Amniotic stem cell (primary cell): ENCODE data around the gene SRP9.
"Not testable (repeated sequence)": the region's sequence is repeated elsewhere in the genome, so short reads cannot be mapped to it uniquely, and the experiment has no call there.

ENCODE experiments used
- DNase-seq: peaks from one replicate; lab custom pipeline; 2025; lab: John Stamatoyannopoulos, UW

The SRP9 gene

DNA sequence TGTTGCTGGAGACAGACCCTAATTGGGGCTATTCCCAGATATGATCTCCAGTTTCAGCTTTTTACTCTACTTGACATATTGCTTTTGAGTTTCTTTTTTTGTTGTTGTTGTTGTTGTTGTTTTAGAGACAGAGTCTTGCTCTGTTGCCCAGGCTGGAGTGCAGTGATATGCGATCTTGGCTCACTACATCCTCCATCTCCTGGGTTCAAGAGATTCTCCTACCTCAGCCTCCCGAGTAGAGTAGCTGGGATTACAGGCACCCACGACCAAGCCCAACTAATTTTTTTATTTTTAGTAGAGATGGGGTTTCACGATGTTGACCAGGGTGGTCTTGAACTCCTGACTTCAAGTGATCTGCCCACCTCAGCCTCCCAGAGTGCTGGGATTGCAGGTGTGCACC is 1.3 kb upstream of the SRP9 start:
- DNase-seq, result no peak

DNA sequence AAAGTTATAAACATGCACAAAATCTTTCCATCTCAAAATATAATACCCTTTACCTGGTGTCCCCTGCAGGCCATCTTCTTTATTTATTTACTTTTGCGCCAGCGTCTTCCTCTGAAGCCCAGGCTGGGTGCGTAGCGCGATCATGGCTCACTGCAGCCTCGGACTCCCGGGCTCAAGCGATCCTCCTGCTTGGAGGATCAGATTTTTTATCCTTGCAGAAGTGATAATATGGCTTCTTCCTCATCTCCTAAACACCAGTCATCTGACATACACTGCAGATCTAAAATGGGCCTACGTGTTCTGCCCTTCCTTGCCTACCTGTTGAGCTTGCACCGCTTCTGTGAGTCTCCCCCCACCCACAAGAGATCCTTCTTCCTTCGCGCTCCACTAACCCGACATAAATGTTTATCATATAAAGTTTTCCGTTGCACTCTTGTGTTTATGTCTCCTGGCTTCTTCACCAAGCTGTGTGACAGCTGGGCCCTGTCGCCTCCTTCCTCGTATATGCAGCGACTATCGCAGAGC is 506 bp upstream of the SRP9 start:
- no peak for DNase-seq

DNA sequence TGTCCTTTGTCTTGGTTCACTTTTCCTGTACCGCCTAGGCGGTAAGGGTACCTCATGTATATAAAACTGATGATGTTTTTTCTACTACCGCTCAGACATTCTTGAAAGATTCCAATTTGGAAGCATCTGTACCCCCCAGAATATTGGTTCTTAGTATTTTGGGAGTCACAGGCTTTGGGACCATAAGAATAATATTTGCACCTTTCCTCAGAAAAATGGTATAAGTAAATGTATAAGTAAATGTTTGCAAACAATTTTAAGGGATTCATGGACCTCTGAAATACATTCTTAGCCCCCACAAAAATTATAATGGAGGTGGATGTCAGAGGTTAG is 677 bp downstream of the SRP9 start:
- no peak for DNase-seq

DNA sequence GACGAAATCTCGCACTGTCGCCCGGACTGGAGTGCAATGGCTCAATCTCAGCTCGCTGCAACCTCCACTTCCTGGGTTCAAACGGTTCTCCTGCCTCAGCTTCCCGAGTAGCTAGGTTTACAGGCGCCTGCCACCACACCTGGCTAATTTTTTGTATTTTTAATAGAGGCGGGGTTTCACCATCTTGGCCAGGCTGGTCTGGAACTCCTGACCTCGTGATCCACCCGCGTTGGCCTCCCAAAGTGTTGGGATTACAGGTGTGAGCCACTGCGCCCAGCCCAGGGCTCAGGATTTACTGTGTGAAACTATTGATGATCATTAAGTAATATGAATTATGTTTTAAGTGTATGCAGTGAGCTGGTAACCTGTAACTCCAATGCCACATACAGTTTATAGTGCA is 1.5 kb downstream of the SRP9 start:
- DNase-seq, result not testable (repeated sequence)

DNA sequence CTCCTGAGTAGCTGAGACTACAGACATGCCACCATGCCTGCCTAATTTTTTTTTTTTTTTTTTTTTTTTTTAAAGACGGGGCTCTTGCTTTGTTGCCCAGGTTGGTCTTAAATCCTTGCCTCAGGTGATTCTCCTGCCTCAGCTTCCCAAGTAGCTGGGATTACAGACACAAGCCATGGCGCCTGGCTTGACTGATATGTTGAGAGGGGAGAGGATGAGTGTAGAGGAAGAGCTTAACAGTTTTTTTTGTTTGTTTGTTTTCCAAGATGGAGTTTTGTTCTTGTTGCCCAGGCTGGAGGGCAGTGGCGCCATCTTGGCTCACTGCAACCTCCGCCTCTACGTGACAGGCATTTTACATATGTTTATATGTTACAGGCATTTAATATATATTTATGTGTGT is 2.5 kb downstream of the SRP9 start:
- DNase-seq, result no peak

DNA sequence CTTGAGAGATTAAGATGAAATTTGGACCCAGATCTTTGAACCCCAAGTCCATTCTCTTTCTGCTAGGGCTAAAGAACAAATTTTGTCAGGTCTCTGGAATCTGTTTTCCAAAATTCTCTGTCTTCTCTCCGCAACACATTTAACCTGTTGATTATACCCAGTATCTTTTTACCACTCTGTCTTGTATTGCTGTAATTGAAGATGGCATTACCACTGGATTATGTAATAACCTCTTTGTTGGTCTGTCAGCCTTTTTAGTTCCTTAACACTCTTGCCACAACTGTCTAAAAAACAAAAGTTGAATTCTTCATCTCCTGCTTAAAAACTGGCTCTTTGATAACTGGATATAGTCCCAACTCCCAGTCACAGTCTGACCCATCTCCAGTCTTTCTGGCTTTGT is 3.0 kb downstream of the SRP9 start:
- DNase-seq, result no peak

DNA sequence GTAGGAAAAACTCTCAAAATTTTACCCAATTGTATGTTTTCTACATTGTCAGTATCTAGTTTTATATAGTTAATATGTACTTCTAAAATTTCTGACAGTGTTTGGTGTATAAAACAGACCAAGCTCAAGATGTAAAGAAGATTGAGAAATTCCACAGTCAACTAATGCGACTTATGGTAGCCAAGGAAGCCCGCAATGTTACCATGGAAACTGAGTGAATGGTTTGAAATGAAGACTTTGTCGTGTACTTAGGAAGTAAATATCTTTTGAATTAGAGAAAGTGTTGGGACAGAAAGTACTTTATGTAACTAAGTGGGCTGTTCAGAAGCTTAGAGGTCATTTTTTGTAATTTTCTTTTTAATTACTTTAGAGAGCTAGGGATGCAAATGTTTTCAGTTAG is 11.5 kb downstream of the SRP9 start:
- DNase-seq, result not testable (repeated sequence)

DNA sequence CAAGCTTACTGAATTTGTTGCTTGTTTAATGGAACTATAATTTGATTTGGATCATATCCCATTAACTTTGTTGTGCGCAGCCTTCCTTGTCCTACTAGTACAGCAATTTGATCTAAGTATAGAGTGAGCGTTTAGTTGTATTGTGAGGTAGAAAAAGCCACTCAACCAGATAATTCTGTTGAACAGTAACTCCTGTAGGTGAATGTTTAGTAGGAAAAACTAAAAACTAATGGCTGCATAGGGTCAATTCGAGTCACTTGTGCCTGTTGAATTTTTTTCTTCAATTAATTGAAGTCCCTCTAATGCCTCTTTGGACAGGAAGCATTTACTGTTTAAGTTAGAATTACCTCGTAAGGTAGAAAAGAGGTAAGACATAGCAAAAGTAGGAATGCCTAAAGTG is 17.3 kb downstream of the SRP9 start:
- DNase-seq, result no peak

DNA sequence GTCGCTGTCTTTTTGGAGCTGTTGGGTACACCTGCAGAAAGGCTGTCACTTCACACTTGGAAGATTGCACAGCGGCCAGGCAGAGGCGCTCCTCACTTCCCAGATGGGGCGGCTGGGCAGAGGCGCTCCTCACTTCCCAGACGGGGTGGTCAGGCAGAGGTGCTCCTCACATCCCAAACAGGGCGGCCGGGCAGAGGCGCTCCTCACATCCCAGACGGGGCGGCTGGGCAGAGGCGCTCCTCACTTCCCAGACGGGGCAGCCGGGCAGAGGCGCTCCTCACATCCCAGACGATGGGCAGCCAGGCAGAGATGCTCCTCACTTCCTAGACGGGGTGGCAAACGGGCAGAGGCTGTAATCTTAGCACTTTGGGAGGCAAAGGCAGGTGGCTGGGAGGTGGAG is 18.5 kb downstream of the SRP9 start:
- not testable (repeated sequence) for DNase-seq

DNA sequence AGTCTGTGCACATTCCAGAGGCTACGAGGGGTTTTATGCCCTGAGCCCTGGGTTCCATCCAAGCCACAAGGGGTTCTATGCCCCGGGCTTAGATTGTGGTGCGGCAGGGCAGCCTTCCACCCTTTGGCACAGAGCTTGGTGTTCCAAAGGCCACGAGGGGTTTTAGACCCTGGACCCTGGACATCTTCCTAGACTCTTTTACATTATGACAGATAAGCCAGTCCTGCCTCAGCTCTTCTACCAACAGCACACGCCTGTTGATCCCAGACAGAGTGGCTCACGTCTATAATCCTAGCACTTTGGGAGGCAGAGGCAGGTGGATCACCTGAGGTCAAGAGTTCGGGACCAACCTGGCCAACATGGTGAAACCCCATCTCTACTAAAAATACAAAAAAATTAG is 23.5 kb downstream of the SRP9 start:
- not testable (repeated sequence) for DNase-seq

DNA sequence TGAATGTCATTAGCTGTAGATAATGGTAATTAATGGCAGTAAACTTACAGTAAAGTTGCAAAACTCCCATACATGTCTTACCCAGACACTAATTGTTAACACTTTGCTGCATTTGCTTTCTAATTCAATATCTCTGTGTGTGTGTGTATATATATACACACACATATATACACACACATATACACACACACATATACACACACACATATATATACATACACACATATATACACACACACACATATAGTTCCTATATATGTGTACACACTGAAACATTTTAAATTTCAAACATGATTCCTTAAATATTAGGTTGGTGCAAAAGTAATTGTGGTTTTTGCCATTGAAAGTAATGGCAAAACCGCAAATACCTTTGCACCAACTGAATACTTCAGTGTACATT is 28.6 kb downstream of the SRP9 start:
- DNase-seq, result no peak

DNA sequence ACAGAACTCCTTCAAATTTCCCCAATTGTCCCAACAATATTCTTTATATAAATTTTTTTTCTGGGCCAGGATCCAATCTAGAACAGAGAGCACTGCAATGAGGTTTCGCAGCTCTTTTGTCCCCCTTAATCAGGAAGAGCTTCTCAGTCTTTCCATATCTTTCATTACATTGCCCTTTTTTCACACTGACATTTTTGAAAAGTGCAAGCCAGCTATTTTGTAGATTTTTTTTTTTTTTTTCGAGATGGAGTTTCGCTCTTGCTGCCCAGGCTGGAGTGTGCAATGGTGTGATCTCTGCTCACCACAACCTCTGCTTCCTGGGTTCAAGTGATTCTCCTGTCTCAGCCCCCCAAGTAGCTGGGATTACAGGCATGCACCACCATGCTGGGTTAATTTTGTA is 29.1 kb downstream of the SRP9 start:
- not testable (repeated sequence) for DNase-seq

DNA sequence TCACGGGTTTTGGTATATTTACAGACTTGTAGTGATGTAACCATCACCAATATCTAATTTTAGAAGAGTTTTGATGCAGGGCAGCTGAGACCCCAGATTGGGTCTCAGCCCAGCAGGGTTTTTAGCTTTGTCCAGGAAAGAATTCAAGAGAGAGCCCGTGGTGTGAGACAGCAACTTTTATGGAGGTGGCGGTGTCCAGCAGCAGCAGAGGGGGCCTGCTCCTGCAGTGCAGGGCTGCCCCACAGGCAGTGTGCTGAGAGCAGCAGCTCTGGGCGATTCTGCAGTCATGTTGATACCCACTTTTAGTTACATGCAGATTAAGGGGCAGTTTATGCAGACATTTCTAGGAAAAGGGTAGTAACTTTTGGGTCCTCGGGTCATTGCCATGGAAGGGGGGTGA is 30.5 kb downstream of the SRP9 start:
- no peak for DNase-seq

DNA sequence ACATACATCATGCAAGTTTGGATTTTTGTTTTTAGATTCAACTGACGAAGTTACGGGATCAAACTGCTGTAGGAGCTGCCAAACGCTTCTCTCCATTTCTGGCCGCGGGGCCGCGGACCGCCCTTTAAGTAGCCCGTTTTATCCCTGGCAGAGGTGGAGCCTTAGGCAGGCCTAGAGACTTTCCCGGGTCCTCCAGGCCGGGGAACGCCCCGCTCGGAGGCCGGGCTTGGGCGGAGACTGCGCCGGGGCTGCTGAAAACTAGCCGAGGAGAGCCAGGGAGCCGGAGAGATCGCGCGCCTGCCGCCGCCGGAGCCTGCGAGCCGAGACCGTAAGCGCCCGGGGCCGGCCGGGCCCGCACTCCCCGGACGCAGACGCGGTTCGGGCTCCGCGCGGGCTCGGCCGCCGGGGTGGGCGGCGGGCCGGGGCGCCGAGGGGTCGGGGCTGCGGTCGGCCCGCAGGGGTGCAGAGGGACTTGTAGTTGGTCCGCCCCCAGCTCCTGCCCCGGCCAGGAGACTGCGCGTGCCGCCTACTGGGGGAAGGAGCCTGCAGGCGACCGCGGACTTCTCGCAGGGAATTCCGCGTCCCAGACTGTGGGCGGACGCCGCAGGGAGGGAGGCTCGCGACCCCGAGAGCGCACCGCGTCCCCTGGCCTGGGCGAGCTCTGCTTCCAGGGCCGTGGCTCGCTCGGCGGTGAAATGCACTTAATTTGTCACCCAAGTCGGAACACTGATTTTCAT is 32.4 kb downstream of the SRP9 start, which contains the start of gene EPHX1:
TSS of gene EPHX1 (plus strand) at position 283 of the 737 bp plus-strand sequence. CDS start 18,606 bp downstream, outside the sequence.
- DNase-seq, result peak; percentile 81

DNA sequence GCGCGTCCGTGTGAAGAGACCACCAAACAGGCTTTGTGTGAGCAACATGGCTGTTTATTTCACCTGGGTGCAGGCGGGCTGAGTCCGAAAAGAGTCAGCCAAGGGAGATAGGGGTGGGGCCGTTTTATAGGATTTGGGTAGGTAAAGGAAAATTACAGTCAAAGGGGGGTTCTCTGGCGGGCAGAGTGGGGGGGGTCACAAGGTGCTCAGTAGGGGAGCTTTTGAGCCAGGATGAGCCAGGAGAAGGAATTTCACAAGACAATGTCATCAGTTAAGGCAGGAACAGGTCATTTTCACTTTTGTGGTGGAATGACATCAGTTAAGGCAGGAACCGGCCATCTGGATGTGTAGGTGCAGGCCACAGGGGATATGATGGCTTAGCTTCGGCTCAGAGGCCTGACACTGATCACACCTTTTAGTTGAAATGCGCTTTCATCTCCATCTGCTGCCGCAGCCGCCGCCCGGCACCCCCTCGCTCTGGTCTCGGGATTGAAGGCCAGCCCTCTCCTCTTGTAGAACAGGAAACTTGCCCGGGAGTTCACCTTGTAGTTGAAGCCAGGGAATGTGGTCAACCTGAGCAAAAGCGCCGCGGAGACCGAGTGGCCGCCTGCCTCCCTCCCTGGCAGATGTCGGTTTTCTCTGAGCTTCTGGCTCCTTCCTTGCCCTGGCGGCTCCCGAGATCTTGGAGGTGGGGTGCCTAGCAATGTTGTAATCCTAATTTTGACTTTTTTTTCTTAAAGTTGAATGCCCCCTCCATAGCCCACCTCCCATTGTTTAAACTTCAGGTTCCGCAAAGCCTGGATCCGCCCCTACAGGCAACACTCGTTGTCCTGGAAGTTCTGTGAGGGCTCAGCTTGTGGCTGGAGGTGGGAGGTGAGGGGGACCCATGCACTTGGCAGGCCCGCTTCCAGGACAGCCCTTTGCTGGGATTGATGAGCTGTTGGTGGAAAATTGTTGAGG is 33.2 kb downstream of the SRP9 start:
- DNase-seq, result not testable (repeated sequence)

DNA sequence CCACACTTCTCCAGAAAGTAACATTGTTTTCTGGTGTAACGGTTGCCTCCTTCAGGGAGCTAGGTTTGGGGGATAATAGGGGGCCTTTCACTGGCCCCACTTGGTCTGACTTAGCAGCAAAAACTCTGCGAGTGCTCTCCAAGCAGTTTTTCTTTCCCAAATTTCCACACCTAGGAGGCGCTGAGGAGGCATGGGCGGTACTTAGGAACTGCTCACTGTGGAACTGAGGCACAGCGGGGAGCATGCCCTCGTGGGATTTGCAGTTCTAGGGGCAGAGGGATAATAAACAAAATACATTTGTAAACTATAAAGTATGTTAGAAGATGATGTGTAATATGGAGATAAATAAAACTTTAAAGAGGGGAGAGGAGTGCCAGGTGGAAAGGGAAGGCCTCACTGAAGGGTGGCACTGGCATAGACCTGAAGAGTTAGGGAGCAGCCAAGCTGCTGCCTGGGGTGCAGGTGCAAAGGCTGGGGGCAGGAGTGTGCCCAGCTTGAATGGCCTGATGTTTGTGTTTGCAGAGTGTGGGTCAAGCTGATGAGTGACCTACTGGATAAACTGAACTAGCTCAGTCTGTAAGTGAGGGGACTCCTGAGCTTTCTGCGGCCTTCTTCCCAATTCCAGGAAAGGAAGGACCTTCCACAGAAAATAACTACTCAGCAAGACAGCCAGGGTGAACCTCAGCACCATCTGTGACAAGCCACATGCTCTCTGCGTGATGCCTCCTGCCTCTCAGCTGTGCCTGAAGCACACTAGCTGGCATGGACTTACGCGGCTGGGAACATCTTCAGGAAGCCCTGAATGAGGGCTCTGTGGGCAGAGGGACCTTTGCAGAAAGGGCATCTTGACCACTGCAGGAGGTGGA is 34.2 kb downstream of the SRP9 start:
- no peak for DNase-seq

DNA sequence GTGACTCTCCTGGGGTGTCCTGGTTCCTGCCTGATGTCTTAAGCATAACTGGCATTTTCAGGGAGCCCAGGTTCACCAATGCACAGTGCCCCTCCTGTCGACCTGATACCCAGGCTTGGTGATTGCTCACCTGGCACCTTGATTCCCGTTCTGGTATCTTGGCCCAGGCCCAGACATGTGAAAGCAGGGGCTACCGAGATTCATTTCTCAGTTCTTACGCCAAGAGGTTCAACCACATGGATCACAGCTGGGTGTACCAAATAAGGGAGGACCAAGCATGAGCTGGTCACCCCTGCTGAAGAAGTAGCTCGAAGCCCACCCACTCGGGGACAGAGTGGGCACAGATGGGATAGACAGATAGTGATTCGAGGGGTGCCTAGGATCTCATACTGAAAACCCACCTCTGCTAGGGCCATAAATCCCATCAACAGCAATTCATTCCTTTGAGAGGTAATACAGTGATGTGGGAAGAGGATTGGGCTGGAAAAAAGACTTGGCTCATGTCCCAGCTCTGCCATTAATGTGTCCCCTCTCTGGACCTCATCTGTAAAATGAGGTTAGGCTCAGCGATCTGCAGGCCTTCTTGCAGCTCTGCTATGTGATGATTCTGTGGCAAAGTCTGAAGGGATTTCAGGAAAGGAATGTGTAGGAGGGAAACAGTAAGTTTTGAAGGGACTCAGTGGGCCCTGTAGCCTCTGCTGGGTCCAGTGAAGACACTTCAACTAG is 35.0 kb downstream of the SRP9 start:
- no peak for DNase-seq

DNA sequence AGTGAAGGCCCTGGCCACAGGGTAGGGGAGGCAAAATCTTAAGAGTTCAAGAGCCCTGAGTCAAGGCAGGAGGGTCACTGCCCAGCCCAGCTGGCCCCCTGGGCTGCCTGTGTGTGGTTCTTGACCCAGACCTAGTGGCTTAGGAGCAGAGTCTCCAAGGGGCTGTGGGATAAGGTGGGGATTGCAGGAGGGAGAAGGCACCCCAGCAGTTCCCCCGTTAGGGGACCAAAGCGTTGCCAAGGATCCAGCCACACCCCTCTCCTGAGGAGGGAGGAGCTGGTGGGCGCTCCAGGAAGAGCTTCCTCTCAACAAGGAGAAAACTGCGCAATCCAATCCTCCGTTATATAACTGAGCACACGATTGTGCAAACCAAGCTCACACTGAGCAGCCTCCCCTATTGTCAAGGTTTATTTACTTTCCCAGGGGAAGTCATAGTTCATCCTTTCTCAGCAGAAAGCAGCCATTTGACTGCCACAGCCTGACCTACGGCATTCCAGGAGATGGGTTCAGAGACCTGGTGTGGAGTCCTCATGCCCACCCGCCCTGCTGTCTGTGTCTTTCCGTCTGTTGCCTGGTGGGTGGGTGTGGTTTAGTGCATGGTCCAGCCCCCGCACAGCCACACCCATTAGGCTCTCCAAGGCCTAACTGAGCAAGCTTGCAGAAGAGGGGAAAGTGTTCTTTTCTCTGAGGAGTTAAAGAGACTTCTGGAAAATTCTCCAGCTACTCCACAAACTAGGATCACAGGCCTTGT is 35.8 kb downstream of the SRP9 start:
- no peak for DNase-seq

DNA sequence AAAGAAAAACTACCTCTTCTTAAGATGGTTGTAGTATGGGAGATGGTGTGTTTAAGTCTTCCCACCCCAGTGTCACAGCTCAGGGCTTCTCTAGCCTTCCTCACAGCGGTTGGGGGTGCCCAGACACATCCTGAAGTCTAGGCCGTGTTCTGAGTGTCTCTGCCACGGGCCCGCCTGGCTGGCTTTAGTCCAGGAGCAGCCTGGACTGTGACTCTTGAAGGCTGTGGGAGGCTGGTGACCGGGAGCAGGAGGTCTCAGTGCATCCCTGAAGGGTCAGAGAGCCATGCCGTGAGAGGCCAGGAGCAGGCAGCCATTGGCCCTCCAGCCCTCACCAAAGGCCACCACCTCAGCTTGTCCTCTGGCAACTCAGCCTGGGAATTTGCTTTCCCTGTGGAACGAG is 36.8 kb downstream of the SRP9 start:
- DNase-seq, result no peak

DNA sequence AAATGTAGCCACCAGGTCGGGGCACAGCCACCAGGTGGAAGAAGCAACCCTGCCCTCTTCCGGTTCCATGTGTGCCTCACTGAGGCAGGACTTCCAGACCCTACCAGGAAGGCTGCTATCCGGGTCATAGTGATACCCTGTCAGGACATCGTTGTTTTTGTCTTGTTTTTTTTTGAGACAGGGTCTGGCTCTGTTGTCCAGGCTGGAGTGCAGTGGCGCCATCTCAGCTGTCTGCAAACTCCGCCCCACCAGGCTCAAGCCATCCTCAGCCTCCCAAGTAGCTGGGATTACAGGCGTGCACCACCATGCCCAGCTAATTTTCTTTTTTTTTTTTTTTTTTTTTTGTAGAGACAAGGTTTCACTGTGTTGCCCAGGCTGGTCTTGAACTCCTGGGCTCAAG is 37.5 kb downstream of the SRP9 start:
- not testable (repeated sequence) for DNase-seq
